HG02973 (cell line): ENCODE results near the gene TTLL9.

Experiments used
- ATAC-seq: cut with Tn5 transposase; IDR thresholded peaks from one replicate; pipeline ENCODE4 v1.9.1; 2021; ENCODE audit warnings: moderate library complexity; ENCODE audit not compliant: unreplicated experiment

TTLL9 gene

GRCh38 chr20:31836853-31837608, 33.4 kb upstream of the TTLL9 start:
- ATAC-seq: no peak

DNA sequence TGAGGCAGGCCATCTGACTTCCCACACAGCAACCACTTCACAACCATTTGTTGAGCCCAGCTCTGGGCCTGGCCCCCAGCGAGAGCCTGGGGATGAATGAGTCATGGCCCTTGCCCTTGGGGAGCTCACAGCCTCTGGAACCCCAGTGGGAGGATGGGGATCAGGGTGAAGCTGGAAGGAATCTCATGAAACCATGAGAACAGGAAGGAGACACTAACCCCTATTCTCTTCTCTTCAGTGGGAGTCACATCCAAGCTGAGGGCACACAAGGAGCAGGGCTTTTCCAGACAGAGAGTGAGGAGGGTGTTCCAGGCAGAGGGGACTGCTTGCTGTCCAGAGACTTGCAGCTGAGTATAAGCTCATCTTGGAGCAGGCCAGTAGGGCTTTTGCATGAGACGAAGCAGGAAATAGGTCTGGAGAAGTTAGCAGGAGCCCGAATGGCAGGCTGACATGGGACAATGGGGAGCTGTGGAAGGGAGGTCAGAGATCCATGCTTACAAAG, 32.5 kb upstream of the TTLL9 start:
- no peak for ATAC-seq

GRCh38 chr20:31838646-31839292, 31.7 kb upstream of the TTLL9 start:
- no peak for ATAC-seq

GRCh38 chr20:31839782-31840487, 30.5 kb upstream of the TTLL9 start:
- no peak for ATAC-seq

- no peak for ATAC-seq
Measured at GRCh38 chr20:31840906-31841816, 29.3 kb upstream of the TTLL9 start.

GRCh38 chr20:31841928-31842327, 28.5 kb upstream of the TTLL9 start:
- no peak for ATAC-seq

DNA sequence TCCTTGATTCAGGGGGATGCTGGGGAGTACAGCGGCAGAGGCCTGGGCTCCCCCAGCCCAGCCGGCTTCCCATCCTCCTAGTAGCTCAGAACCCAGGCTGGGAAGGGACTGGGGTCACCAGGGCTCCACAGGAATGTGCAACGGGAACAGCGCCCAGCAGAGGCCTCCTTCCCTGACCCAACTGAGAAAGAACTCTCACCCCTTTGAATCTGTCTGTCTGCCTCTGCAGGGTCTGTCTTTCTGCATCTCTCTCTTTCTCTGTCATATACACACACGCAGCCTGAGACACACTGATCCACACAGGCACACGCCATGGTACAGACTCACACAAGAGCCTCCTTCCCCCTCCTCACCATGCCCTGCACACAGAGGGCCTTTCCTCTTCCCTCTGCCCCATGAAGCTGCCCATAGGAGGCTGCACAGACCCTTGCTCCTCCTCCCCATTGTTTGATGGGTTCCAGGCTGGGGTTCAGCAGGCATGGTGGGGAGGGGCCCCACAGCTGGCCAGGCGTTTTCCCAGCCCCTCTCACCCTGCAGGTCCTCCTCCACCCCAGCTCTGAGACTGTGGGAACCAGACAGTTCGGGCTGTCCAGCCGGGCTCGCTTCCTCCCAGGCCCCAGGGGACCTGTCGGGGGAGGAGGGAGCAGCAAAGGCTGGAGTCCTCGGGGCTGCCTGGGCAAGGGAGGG, 27.8 kb upstream of the TTLL9 start:
- no peak for ATAC-seq

GRCh38 chr20:31843288-31843687, 27.1 kb upstream of the TTLL9 start:
- ATAC-seq: no peak

DNA sequence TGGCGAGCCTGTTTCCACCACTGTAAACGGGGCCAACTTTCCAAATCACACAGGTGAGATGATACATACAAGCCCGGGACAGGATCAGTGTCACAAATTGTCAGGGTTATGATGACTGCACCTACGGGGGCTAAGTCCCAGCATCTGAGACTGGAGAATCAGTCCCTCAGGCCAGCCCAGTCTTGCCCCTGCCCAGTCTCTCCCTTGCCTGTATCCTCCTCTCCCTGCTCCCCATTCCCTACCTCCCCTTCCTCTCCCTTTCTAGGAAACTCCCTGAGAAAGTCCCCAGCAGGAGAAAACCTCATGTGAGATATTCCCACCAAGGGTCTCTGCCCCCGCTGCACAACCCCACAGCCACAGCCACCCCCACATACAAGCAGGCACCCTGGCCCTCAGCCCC, 26.6 kb upstream of the TTLL9 start:
- ATAC-seq: no peak

DNA sequence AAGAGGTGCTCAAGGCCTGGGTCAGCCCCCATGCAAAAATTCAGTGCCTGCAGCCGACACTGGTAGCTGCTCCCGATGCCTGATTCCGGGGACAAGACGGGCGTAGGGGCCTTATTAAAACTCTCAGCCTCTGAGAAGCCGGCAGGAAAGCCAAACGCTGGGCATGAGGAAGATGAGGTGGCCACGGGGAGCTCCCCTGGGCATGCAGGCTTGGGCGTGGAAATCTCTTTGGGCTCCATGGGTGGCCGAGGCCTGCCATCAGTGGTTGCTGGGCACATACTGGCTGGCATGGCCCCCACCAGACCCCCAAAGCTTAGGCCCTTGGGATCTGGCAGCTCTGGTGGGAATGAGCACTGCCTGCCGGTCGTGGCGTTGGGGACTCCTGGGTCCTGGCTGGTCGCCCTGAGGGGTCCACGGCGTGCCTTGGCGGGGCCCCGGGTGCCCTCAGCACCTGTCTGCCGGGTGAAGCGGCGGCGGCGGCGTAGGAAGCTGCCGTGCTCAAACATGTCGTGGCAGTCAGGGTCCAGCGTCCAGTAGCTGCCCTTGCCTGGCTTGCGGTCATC, 25.6 kb upstream of the TTLL9 start:
- ATAC-seq: no peak

- no peak for ATAC-seq
Measured at GRCh38 chr20:31845300-31845863, 25.1 kb upstream of the TTLL9 start, which contains the start of gene FOXS1. TSS of gene FOXS1 (minus strand) at chr20:31845604. CDS start at chr20:31845542, 62 bp downstream.

- ATAC-seq: no peak
Measured at GRCh38 chr20:31846793-31847138, 23.7 kb upstream of the TTLL9 start.

GRCh38 chr20:31848088-31848999, 22.1 kb upstream of the TTLL9 start:
- no peak for ATAC-seq

- ATAC-seq: no peak
Measured at GRCh38 chr20:31849306-31849930, 21.0 kb upstream of the TTLL9 start.

- ATAC-seq: no peak
Measured at GRCh38 chr20:31851240-31851955, 19.0 kb upstream of the TTLL9 start.

DNA sequence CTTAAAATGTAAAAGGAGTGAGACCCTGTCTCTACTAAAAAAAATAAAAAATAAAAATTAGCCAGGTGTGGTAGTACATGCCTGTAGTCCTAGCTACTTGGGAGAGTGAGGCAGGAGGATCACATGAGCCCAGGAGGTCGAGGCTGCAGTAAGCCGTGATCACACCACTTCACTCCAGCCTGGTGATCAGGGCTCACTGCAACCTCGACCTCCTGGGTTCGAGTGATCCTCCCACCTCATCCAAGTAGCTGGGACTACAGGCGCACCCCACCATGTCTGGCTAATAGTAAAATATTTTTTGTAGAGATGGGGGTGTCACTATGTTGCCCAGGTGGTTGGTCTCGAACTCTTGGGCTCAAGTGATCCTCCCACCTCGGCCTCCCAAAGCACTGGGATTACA, 17.0 kb upstream of the TTLL9 start:
- ATAC-seq: no peak

GRCh38 chr20:31856516-31856915, 13.9 kb upstream of the TTLL9 start:
- ATAC-seq: no peak
